CD4-positive, alpha-beta T cell (primary cell): ENCODE measurements around the gene CNTF. TPM values are rescaled to one million over a fixed set of nuclear protein-coding genes. Genes with fewer than 3 reads are reported as not detected.

Experiments used
- ATAC-seq: fragments of 200-7000 bp; cut with Tn5 transposase; one replicate; pipeline ENCODE4 v1.10.0; 2022; ENCODE audit warnings: mild to moderate bottlenecking; ENCODE audit not compliant: poor library complexity
- CTCF ChIA-PET: fragments of 350-600 bp; sonication (Branson Sonifier 250); formaldehyde crosslinking; loops from one replicate; lab custom pipeline; 2021; ENCODE audit warnings: antibody characterized with exemption, inconsistent platforms; lab: Charles Lee
- POLR2A ChIA-PET: fragments of 350-600 bp; sonication (Branson Sonifier 250); formaldehyde crosslinking; loops from one replicate; lab custom pipeline; 2021; ENCODE audit warnings: antibody characterized with exemption, inconsistent platforms; lab: Charles Lee
- DNase-seq, 14 experiments: peaks; one replicate each; pipeline ENCODE4 v3.0.0-alpha.2; 2013 to 2020; ENCODE audit warnings: mixed read lengths in 2 of 14
- H3K27ac ChIP-seq, 2 donors: one replicate each; pipeline versions ENCODE4 v1.5.1 to v1.7.0; 2013; ENCODE audit warnings: low read length in 2 of 2, low read depth in 1 of 2, mild to moderate bottlenecking in 1 of 2
- H3K27me3 ChIP-seq, 2 experiments: 1 replicate in 1 of 2; 2 replicates in 1 of 2; pipeline versions ENCODE4 v1.6.1 to v1.7.0; 2013; ENCODE audit warnings: low read length in 2 of 2, control low read depth in 1 of 2, mild to moderate bottlenecking in 1 of 2, moderate library complexity in 1 of 2; ENCODE audit not compliant: insufficient read depth in 2 of 2, control insufficient read depth in 1 of 2
- H3K36me3 ChIP-seq: one replicate; pipeline ENCODE4 v1.6.1; 2013; ENCODE audit warnings: low read length, control low read depth; ENCODE audit not compliant: insufficient read depth
- H3K4me1 ChIP-seq: one replicate; pipeline ENCODE4 v1.6.1; 2013; ENCODE audit warnings: low read length, control low read depth; ENCODE audit not compliant: insufficient read depth
- H3K4me3 ChIP-seq: one replicate; pipeline ENCODE4 v1.5.1; 2013; ENCODE audit warnings: mild to moderate bottlenecking, low read length, moderate library complexity
- H3K9me3 ChIP-seq, 2 experiments: 1 replicate in 1 of 2; 2 replicates in 1 of 2; pipeline versions ENCODE4 v1.6.1 to v1.7.0; 2013; ENCODE audit warnings: low read length in 2 of 2, mild to moderate bottlenecking in 2 of 2, control low read depth in 1 of 2, moderate library complexity in 1 of 2; ENCODE audit not compliant: control insufficient read depth in 1 of 2, insufficient read depth in 1 of 2
- H3K27ac Mint-ChIP-seq: one replicate; pipeline ENCODE4 v1.8.0; 2020; ENCODE audit warnings: mixed read lengths
- H3K27me3 Mint-ChIP-seq: one replicate; pipeline ENCODE4 v1.8.0; 2021; ENCODE audit warnings: mixed read lengths
- H3K36me3 Mint-ChIP-seq: one replicate; pipeline ENCODE4 v1.8.0; 2021; ENCODE audit warnings: low read depth, mixed read lengths
- H3K4me1 Mint-ChIP-seq: one replicate; pipeline ENCODE4 v1.8.0; 2021; ENCODE audit warnings: low read depth, mixed read lengths
- H3K4me3 Mint-ChIP-seq: one replicate; pipeline ENCODE4 v1.8.0; 2020; ENCODE audit warnings: mild to moderate bottlenecking, mixed read lengths
- H3K9me3 Mint-ChIP-seq: one replicate; pipeline ENCODE4 v1.8.0; 2020; ENCODE audit warnings: mixed read lengths
- intact Hi-C, 2 experiments: fragments of 100-400 bp; cut with DNase I in 1 of 2; cut with micrococcal nuclease in 1 of 2; formaldehyde crosslinking; loops; one replicate each; pipeline versions ENCODE4 v1.15.1 to v1.9.0; 2023 to 2025; cut with DNase I, micrococcal nuclease
- total RNA-seq, 174 experiments: library from RNA in 2 of 174; stranded (reverse) in 2 of 174; gene quantifications; one replicate each; pipeline ENCODE4 v1.2.3 and lab custom pipeline; 2021 to 2026
- TF ChIP-seq, protein P1 (sequence below): fragments of 200-600 bp; IDR thresholded peaks from one replicate; pipeline ENCODE4 v1.8.0; 2022; ENCODE audit warnings: antibody characterized with exemption, mild to moderate bottlenecking

Gene CNTF
- total RNA-seq, 2 experiments from 2014 or later: 3.1 to 3.9 TPM

DNA sequence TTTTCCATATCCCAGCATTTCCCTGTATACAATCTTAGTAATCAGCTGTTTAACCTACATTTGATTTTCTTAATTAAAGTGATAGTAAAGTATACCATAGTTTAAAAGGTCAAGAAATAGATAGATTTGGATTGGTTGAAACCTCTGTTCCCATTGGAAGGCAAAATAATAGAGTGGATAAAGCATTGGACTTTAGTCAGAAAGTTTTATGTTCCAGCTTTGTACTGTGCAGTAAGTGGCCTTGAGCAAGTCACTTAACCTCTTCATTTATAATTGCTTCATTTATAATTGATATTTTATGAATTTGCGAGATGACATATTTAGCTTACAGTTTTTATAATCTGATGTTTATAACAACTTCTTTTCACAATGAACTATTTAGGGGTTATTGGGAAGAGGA is 40.0 kb upstream of the CNTF start:
- POLR2A ChIA-PET: interaction anchor here (0.7 to 1.8 kb wide), 2 partner anchors 16 to 52 kb away, joined by 4 read pairs; no protein-coding TSS in a partner anchor

DNA sequence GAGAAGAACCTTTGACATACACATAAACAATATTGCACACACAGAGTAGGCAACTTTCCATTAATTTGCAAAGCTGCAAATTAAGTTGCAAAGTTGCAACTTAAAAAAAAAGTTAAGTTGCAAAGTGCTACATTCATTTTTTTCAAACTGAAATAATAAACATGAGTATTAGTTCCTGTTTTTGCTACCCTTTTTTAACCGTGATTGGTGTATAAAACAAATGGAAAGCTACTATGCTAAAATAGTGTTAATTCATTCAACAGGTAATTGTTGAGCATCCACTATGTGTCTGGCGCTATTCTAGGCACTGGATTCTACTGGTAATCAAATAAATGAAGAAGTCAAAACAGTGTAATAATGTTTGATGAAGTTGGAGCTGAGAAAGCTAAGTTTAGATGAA is 35.5 kb upstream of the CNTF start:
- CTCF ChIA-PET: interaction anchor here (2.9 kb wide), 1 partner anchor 19 kb away, joined by 13 read pairs; no protein-coding TSS in a partner anchor
- Histone ChIP-seq H3K9me3 (no peaks in the 10 kb centered on the region), H3K4me3 (no peak overlapping the region), H3K27me3 (no peaks in the 10 kb centered on the region), H3K4me1 (no peaks in the 10 kb centered on the region), H3K27ac (no peak overlapping the region), H3K36me3 (peaks cover 27% of the 10 kb centered on the region)
- DNase-seq (no peak), ATAC-seq (no peak)
- no peaks in the 10 kb centered on the region for H3K27me3 Mint-ChIP-seq
- H3K27ac Mint-ChIP-seq: no peak overlapping the region
- H3K4me1 Mint-ChIP-seq: peaks cover 70% of the 10 kb centered on the region
- POLR2A ChIA-PET: no interaction called here
- intact Hi-C loops: loop anchor here in 1 of 2 experiments (10.0 kb wide), 2 partner anchors 872 to 1262 kb away; partner anchors contain the start of genes MED19, TMX2 and TNKS1BP1
- H3K36me3 Mint-ChIP-seq: peaks cover 64% of the 10 kb centered on the region
- no peaks in the 10 kb centered on the region for H3K9me3 Mint-ChIP-seq
- no peak overlapping the region for H3K4me3 Mint-ChIP-seq
- TF ChIP-seq, protein P1, sequence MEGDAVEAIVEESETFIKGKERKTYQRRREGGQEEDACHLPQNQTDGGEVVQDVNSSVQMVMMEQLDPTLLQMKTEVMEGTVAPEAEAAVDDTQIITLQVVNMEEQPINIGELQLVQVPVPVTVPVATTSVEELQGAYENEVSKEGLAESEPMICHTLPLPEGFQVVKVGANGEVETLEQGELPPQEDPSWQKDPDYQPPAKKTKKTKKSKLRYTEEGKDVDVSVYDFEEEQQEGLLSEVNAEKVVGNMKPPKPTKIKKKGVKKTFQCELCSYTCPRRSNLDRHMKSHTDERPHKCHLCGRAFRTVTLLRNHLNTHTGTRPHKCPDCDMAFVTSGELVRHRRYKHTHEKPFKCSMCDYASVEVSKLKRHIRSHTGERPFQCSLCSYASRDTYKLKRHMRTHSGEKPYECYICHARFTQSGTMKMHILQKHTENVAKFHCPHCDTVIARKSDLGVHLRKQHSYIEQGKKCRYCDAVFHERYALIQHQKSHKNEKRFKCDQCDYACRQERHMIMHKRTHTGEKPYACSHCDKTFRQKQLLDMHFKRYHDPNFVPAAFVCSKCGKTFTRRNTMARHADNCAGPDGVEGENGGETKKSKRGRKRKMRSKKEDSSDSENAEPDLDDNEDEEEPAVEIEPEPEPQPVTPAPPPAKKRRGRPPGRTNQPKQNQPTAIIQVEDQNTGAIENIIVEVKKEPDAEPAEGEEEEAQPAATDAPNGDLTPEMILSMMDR: no peak

More for the DNA sequence above, 40.0 kb upstream of the CNTF start:
- Mint-ChIP-seq H3K36me3 (peaks cover 68% of the 10 kb centered on the region), H3K4me3 (no peak overlapping the region), H3K4me1 (peaks cover 68% of the 10 kb centered on the region), H3K9me3 (no peaks in the 10 kb centered on the region), H3K27me3 (no peaks in the 10 kb centered on the region), H3K27ac (no peak overlapping the region)
- no peaks in the 10 kb centered on the region for H3K27me3 ChIP-seq
- peaks cover 16% of the 10 kb centered on the region for H3K36me3 ChIP-seq
- TF ChIP-seq, protein P1: no peak
- DNase-seq: no peak
- CTCF ChIA-PET: interaction anchor here (1.0 to 3.3 kb wide), 2 partner anchors 15 to 23 kb away, joined by 3 to 15 read pairs; no protein-coding TSS in a partner anchor
- H3K27ac ChIP-seq: no peak overlapping the region
- no peak overlapping the region for H3K4me3 ChIP-seq
- ATAC-seq: no peak
- intact Hi-C loops: loop anchor here in 1 of 2 experiments (10.0 kb wide), 2 partner anchors 868 to 1258 kb away; partner anchors contain the start of genes MED19, TMX2 and TNKS1BP1
- H3K9me3 ChIP-seq: no peaks in the 10 kb centered on the region
- peaks cover 10% of the 10 kb centered on the region for H3K4me1 ChIP-seq

DNA sequence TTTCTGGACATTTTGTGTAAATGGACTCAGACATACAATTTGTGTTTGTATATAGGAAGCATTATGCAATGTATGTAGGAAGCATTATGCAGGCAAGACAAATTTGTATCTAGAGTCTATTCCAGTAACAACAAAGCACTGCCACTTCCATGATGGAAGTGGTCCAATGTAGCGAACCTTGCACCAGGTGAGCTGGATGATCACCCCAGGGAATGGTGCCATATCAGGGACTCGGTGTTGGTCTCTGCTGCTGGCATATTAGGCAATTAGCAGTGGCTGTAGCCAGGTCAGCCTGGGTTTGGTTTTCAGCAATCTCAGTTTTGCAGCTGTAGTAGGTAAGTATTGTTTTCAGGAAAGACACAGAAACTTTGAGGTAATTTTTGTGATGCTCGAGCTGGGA is 30.8 kb upstream of the CNTF start:
- no peaks in the 10 kb centered on the region for H3K27me3 ChIP-seq
- H3K27ac ChIP-seq: no peak overlapping the region
- no peaks in the 10 kb centered on the region for H3K9me3 ChIP-seq
- peak overlapping the region; percentile 5 for H3K27ac Mint-ChIP-seq
- no peak for DNase-seq
- H3K36me3 ChIP-seq: peaks cover 29% of the 10 kb centered on the region
- peaks cover 79% of the 10 kb centered on the region for H3K4me1 Mint-ChIP-seq
- TF ChIP-seq, protein P1: no peak
- no peaks in the 10 kb centered on the region for H3K27me3 Mint-ChIP-seq
- peaks cover 57% of the 10 kb centered on the region for H3K36me3 Mint-ChIP-seq
- CTCF ChIA-PET: no interaction called here
- H3K4me3 Mint-ChIP-seq: no peak overlapping the region
- H3K9me3 Mint-ChIP-seq: no peaks in the 10 kb centered on the region
- intact Hi-C loops: no loop called here
- peaks cover 14% of the 10 kb centered on the region for H3K4me1 ChIP-seq
- POLR2A ChIA-PET: interaction anchor here (1.2 kb wide), 1 partner anchor 23 kb away, joined by 3 read pairs; no protein-coding TSS in a partner anchor
- no peak overlapping the region for H3K4me3 ChIP-seq
- ATAC-seq: no peak
